ENCODE data around the gene PHGDH.
"Not testable (repeated sequence)": the region's sequence is repeated elsewhere in the genome, so short reads cannot be mapped to it uniquely, and the experiment has no call there.

PHGDH gene

DNA sequence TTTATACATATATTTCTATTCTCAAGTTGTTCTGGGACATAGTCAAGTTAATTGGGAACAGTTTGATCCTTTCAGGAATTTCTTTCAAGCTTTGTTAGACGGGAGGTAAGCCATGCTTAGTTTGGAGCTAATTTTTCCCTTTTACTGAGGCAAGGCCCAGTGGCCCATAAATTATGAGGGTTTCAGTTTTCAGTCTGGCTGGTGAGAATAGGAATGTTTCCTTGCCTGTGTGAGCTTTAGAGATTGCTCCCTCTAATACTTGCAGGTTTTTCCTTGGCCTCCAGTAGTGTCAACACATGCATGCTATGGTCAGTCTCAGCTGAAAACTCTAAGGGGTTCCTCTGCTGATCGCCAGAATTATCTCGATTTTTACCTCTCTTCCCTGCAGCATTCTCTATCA, 14.1 kb upstream of the PHGDH start:
- DNase-seq (ENCODE audit: low read depth in 2 of 2): no peak

DNA sequence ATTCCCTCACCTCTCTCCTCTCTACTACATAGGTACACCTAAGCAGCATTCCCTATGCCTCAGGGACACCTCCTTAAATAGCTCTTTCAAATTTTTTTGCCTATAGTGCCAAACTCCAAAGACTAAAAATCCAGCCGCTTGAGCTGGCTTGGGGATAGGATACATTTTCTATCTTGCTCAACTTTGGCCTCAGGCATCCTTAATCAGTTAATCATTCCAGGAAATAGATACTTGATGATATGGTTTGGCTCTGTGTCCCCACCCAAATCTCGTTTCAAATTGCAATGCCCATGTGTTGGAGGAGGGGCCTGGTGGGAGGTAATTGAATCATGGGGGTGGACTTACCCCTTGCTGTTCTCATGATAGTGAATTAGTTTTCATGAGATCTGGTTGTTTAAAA, 11.4 kb upstream of the PHGDH start:
- no peak for DNase-seq (ENCODE audit: low read depth in 2 of 2)

DNA sequence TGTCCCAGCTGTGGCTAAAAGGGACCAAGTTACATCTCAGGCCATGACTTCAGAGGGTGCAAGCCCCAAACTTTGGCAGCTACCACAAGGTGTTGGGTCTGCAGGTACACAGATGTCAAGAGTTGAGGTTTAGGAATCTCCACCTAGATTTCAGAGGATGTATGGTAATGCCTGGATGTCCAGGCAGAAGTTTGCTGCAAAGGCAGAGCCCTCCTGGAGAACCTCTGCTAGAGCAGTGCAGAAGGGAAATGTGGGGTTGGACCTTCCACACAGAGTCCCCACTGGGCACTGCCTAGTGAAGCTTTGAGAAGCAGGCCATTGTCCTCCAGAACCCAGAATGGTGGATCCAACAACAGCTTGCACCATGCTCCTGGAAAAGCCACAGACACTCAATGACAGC, 10.1 kb upstream of the PHGDH start:
- no peak for DNase-seq (ENCODE audit: low read depth in 2 of 2)

DNA sequence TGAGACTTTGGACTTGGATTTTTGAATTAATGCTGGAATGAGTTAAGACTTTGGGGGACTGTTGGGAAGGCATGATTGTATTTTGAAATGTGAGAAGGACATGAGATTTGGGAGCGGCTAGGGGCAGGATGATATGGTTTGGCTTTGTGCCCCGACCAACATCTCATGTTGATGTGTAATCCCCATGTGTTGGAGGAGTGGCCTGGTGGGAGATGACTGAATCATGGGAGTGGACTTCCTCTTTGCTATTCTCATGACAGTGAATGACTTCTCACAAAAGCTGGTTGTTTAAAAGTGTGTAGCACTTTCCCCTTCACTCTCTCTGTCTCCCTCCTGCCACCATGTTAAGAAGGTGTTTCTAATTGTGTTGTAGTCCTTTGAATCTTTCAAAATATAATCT, 9.3 kb upstream of the PHGDH start:
- DNase-seq (ENCODE audit: low read depth in 2 of 2): no peak

DNA sequence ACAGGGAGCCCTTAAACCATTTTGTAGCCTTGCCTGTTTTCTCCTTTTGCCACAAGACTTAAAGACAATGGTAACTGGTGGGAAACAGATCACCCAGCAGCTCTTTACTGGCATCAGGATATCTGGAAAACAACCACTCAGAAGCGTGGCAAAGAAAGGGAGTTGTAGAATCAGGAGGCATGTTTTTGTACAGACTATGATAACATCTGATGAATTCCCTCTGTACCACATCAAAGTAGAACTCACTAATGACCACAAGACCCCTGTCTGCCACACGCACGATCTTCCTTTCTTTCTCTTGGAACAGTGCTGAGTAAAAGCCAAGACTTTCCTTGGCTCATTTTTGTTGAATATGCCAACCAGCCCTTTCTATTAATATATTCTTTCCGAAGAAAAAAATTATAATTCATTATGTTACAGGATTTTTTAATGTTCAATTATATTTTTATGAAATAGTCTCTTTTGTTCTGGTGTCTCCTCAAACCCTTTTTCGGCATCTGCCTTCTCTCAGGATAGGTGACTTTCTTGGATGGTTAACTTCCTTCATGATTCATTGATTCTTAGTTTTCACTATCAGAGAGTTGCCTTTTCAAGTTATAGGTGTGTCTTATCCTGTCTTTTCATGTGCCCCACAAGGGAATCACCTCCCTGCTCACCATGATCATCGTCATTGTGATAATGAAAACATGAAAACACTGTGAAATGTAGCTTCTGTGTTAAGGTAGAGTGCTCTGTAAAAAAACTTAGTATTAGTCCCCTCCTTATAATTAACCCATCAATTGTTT, 7.9 kb upstream of the PHGDH start:
- no peak for DNase-seq (ENCODE audit: low read depth in 2 of 2)

DNA sequence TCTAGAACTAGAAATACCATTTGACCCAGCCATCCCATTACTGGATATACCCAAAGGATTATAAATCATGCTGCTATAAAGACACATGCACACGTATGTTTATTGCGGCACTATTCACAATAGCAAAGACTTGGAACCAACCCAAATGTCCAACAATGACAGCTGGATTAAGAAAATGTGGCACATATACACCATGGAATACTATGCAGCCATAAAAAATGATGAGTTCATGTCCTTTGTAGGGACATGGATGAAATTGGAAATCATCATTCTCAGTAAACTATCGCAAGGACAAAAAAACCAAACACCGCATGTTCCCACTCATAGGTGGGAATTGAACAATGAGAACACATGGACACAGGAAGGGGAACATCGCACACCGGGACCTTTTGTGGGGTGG, 5.1 kb upstream of the PHGDH start:
- not testable (repeated sequence) for DNase-seq (ENCODE audit: low read depth in 2 of 2)

DNA sequence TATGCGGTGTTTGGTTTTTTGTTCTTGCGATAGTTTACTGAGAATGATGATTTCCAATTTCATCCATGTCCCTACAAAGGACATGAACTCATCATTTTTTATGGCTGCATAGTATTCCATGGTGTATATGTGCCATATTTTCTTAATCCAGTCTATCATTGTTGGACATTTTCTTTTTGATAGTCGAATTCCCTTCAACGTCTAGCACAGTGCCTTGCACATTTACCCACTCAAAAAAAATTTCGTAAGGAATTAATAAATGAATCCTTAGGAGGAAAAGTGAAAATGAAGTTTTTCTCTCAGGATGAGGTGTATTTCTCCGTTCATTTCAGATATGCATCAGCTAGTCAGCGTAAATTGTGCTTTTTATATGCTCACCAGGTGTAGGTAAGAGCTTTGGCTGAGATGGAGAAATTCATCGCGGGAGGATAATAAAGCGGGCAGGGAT, 354 bp upstream of the PHGDH start:
- not testable (repeated sequence) for DNase-seq (ENCODE audit: low read depth in 2 of 2)

DNA sequence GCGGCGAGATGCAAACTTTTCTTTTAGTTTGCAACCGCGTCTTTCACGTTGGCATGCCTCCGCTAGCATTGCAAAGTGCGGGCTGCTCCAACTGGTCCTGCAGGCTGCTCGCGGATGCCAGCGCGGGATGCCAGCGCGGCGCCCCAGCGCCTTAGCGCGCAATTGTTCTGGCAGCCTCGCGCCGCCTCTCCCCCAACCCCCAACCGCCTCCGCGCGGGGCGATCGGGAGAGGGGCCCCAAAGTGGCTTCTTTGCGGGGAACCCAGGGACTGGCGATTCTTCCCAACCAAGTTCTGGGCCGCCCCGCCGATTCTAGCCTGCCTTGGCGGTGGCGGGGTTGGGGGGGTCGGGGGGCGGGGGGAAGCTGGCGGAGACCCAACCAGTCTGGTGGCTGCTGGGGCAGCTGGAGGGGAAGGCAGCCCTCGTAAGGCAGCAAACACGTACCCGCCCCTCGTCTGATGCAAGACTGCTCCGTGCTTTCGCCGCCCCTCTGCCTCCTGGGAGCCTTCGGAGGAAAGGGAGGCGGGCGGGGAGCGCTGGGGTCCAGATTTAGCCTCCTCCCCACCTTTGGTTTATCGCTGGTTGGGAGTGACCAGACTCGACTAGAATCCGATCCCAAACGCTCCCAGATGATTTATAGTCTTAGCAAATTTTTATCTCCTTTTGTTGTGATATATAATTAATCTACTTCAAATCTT, 756 bp downstream of the PHGDH start:
- peak; percentile 36 to 38 for DNase-seq (ENCODE audit: low read depth in 2 of 2)

DNA sequence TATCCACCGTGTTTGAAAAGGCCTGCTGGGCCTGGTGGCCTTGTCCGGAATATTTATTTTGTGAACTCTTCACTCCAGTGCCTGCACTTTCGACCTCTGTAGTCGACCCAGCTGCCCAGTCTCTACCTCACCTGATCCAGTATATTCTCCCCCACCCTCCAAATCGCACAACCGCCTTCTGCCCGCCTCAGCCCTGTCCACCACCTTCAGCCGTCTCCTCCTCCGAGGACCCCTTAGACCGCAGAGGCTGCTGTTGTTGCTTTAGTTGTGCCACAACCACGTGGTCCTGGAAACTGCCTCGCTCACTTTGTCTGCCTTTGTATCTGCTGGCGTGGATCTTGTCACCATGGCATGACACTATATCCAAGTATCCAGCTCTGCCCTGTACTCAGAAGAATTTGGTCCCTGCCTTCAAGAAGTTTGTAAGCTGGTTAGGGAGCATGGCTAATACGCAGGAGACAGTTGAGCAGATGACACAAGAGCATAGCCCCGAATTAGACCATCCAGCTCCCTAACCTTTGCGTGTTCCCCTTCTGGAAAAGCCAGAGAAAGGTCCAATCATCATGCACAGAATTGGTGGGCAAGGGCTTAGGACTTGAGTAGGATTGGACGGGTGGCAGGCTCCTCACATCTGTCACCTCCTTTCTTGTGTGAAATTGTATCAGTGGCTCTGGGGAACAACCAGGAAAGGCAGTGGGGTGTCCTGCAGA, 1.5 kb downstream of the PHGDH start:
- DNase-seq (ENCODE audit: low read depth in 2 of 2): no peak

DNA sequence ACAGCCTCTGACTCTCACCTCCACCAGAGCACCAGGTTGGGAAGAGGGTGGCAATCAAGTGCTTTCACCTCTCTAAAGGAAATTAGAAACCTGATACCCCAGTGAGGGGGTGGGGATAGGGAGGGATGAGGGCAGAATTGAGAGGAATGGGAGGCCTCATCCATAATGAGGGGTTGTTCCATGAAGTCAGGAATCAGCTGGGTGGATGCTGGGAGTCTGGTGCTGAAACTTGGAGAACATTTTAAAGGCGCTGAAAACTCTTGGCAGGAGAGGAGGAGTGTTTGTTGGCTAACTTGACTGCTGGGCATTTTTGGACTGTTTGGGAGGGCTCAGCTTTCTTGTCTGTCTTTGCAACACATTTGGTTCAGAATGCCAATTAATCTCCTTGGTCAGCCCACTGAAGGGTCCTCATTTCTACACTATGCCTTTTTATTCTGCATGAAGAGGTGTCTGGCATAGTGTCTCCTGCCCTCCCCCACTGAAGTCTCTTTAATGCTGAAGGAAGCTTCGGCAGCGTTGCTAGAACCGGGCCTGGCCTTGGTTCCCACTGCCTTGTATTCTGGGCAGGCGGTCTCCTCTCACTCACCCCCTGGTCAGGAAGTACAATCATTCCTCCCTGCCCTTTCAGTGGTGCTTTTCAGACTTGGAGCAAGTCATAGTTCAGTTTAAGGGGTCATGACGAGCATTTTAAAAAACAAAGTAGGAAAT, 2.2 kb downstream of the PHGDH start:
- no peak for DNase-seq (ENCODE audit: low read depth in 2 of 2)

DNA sequence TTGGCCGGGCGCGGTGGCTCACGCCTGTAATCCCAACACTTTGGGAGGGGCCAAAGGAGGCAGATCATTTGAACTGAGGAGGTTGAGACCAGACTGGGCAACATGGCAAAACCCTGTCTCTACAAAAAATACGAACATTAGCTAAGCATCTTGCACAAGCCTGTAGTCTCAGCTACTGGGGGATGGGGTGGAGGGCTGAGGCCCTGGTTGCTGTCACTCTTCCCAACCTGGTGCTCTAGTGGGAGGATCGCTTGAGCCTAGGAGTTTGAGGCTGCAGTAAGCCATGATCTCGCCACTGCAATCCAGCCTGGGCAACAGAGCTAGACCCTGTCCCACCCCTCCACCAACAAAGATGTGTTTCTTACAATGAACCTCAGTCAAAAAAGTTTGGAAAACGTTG, 2.8 kb downstream of the PHGDH start:
- no peak for DNase-seq (ENCODE audit: low read depth in 2 of 2)

DNA sequence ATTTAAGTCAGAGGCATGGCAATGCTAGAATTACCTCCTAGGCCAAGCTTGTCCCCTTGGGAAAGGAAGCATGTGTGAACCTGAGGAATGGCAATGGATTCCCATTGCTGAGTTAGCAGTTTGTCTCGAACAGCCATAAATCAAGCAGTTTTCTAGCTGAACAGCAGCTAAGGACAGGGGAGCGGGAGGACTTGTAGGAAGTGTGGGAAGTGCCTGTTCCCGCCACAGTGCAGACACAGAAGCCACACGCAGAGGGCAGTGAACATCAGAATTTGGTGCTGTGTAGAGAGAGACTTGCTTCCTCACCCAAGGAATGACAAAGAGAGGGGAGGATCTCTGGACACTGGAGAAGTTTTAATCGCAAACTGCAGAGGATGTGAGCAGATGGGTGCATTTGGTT, 3.8 kb downstream of the PHGDH start:
- DNase-seq (ENCODE audit: low read depth in 2 of 2): no peak

DNA sequence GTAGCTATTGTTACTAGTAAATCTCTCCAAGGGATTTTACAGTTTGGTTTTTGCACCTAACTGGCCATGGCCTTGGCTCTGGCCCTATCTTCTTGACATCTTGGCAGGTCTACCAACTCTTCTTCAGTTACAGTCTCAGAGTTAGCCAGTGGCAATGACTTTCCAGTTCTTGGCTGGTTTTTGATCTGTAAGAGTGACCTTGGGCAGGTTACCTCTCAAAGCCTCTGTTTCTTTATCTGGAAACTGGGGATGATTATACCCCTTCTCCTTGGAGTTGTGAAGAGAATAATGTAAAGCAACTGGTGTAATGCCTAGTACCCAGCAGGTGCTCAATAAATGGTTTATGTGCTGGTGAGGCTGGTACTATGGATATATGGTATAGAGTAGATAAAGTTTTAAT, 6.7 kb downstream of the PHGDH start:
- DNase-seq (ENCODE audit: low read depth in 2 of 2): no peak

DNA sequence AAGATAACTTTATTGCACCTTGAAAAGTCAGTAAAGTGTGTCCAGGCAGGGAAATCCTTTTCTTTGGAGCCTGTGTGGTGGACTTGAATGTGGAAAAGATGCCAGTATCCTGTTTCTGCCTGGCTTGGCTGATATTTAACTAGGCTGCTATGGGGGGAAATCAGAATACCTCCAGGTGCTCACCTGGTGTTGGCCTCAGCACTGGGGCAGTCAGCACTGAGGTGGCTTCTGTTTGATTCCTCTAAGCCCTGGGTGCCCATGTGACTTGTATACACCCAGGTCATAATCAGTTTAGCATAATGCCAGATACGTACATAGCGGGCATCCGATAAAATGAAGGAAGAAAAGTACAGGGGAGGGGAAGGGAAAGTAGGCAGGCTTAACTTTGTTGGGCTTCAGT, 7.2 kb downstream of the PHGDH start:
- DNase-seq (ENCODE audit: low read depth in 2 of 2): no peak

DNA sequence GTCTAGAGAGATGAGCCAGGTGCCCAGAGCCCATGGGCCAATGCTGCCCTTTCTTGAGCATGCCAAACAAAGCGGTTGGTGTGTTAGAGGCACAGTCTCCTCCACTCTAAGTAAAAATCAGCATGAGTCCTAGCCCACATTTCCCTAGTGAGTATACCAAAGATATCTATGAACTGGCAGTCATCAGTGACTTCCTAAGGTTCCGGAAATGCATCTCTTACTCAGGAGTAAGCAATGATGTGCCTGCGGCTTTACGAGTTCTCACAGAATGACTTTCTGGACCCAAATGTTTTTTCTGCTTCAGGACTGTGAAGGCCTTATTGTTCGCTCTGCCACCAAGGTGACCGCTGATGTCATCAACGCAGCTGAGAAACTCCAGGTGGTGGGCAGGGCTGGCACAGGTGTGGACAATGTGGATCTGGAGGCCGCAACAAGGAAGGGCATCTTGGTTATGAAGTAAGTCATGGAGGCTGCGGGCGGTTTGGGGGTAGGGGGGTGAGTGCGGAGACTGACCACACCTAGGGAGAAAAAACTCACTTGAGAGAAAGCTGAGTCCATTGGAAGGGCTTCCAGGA, 9.2 kb downstream of the PHGDH start:
- DNase-seq (ENCODE audit: low read depth in 2 of 2): no peak

DNA sequence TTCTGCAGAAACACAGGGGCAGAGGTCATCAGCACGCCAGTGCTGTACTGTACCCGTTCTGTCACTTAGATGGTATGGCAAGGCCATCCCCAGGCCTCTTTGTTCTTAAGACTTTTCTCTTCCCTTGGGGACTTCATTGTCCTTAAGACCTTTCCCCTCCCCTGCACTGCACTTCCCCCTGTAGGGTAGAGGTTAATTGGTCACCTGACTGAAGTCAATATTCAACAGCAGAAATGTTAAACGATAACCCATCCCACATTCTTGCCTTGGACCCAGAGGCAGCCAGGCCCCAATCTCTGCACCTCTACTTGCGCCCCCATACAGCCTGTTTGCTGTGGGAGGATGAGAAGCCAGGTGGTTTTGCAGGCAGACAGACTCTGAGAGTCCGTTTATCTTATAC, 10.2 kb downstream of the PHGDH start:
- no peak for DNase-seq (ENCODE audit: low read depth in 2 of 2)

DNA sequence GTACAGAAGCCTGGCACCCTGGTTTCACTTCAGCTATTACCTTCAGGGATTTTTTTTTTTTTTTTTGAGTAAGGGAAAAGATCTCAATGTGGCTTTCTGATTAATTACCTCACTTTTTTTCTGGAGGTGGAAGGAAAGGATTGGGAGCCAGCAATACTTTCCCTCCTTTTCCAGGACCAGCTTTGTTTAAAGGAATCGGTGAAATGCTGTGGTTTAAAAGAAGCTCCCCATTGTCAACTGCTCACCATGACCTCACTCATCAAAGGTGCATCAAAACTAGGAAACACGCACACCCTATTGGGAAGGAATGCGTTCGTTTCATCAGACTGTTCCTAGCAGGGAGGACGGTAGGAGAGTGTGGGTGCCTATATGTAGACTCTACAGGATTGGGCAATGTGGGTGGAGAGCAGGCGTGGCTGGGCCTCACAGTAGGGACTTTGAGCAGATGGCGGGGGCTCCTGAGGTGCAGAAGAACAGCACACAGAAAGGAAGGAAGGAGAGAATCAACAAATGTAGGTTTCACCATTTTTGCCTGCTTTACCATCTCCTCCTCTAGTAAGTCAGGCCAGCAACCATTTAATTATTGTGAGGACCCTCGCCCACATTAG, 13.0 kb downstream of the PHGDH start:
- DNase-seq (ENCODE audit: low read depth in 2 of 2): no peak

DNA sequence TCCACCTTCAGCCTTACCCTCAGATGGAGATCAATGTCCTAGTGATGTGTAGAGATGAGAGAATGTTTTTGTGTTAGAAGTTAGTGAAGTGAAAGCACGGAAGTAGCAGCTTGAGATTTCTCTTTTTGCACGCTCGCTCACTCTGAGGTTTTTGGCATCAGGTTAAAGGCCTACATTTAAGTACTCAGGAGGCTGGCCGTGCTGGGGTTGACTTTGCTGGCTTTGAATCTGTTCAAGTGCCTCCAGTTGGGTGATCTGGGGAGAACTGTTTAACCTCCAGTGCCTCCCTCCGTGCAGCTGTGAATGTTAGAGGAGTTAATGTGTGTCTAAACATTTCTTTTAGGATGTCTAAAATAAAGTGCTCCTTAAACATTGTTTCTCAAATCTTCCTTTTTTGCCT, 13.9 kb downstream of the PHGDH start:
- DNase-seq (ENCODE audit: low read depth in 2 of 2): no peak

DNA sequence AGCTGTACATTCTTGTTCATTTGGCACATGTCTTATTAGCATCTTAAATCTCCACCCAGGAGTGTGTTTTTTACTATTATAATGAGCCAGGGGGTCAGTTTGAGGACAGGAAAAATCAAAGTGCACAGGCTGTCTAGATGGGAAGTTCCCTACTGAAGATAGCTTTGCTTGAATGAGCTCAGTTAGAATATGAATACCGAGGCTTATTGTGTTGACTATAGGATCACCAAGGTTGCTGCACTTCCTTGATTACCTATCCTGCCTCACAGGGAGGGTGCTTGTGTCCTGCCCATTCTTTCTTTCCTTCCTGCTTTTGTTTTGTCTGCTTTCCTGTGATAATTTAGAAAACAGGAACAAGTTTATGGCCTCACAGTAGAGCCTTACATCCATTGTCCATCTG, 16.3 kb downstream of the PHGDH start:
- no peak for DNase-seq (ENCODE audit: low read depth in 2 of 2)

DNA sequence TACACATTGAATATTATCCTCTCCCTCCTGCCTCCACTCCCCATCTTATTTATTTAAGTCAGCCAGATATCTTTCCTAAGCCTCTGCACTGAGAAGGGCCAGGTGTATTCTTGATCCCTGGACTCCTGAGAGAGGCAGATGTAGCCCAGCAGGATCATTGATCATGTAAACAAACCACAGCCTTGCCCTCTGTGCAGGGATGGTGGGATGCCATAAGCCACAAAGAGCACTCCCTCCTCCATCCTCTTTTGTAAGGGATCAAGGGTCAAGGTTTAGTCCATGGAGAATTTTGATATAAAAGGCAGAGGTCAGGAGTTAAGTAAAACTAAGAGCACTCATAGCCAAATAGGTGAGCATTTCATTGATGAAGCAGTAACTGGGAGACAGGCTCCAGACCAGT, 17.3 kb downstream of the PHGDH start:
- DNase-seq (ENCODE audit: low read depth in 2 of 2): no peak

DNA sequence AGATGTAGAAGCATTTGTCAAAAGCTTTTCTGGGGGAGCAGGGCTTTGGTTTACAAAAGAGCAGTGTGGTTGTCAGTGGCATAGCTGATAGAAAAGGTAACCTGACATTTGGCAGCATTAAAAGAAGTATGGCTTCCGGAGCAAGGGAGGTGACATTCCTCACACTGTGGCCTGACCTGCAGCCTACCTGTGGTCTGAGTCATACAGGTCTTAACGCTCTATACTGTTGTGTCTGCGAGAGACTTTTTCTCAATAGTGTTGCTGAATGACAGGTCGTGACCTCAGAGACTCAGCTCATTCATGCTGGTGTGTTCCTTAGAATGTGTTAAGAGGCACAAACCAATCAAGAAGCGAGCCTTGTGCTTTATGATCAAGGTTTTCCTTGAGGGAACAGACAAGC, 19.3 kb downstream of the PHGDH start:
- DNase-seq (ENCODE audit: low read depth in 2 of 2): no peak
